H1 (cell line): ENCODE measurements around the gene CPED1.

Experiments used
- CHD2 ChIP-seq: IDR thresholded peaks from 2 replicates; pipeline ENCODE4 v1.6.1; 2012; ENCODE audit warnings: low read length, improper control_type of control experiment
- TF ChIP-seq, protein P1 (sequence below), 3 experiments: IDR thresholded peaks; 1 replicate in 2 of 3; 2 replicates in 1 of 3; pipeline versions ENCODE4 v1.5.1 to v1.6.1; 2011; ENCODE audit warnings: low read length in 3 of 3, mild to moderate bottlenecking in 3 of 3, inconsistent platforms in 2 of 3, low read depth in 1 of 3, moderate library complexity in 1 of 3; ENCODE audit not compliant: insufficient read depth in 1 of 3; ENCODE audit errors: control extremely low read depth in 1 of 3

- TF ChIP-seq, protein P1, sequence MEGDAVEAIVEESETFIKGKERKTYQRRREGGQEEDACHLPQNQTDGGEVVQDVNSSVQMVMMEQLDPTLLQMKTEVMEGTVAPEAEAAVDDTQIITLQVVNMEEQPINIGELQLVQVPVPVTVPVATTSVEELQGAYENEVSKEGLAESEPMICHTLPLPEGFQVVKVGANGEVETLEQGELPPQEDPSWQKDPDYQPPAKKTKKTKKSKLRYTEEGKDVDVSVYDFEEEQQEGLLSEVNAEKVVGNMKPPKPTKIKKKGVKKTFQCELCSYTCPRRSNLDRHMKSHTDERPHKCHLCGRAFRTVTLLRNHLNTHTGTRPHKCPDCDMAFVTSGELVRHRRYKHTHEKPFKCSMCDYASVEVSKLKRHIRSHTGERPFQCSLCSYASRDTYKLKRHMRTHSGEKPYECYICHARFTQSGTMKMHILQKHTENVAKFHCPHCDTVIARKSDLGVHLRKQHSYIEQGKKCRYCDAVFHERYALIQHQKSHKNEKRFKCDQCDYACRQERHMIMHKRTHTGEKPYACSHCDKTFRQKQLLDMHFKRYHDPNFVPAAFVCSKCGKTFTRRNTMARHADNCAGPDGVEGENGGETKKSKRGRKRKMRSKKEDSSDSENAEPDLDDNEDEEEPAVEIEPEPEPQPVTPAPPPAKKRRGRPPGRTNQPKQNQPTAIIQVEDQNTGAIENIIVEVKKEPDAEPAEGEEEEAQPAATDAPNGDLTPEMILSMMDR (IDR thresholded peaks at IDR 0.05; ENCODE audit: control extremely low read depth in 1 of 3, insufficient read depth in 1 of 3, low read depth in 1 of 3, low read length in 3 of 3) = no peak
- no peak for TF ChIP-seq CHD2
These were observed 94.8 kb downstream of the CPED1 start for GRCh38 chr7:121083138-121083789.
